Measurements from ENCODE around the gene CSTB.

DNA sequence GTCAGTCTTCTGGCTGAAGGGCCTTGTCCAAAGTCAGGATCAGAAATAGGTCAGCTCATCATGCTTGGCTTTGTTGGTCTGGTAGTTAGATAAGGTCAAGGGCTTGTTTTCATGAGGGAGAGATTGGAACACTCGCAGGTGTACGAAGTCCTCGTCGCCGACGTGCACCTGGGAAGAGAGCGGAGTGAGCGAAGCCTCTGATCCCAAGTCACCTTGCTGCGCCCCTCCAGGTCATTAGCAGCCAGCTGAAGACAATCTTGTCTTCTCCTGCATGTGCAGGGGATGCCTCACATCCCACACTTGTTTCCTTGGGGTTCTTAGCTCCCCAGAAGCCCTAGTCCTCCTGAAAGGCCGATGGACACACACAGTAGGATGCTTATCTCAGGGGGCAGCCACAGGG lies 1.9 kb downstream of the CSTB start:
- TF ChIP-seq, protein P1, sequence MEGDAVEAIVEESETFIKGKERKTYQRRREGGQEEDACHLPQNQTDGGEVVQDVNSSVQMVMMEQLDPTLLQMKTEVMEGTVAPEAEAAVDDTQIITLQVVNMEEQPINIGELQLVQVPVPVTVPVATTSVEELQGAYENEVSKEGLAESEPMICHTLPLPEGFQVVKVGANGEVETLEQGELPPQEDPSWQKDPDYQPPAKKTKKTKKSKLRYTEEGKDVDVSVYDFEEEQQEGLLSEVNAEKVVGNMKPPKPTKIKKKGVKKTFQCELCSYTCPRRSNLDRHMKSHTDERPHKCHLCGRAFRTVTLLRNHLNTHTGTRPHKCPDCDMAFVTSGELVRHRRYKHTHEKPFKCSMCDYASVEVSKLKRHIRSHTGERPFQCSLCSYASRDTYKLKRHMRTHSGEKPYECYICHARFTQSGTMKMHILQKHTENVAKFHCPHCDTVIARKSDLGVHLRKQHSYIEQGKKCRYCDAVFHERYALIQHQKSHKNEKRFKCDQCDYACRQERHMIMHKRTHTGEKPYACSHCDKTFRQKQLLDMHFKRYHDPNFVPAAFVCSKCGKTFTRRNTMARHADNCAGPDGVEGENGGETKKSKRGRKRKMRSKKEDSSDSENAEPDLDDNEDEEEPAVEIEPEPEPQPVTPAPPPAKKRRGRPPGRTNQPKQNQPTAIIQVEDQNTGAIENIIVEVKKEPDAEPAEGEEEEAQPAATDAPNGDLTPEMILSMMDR (IDR thresholded peaks at IDR 0.05; ENCODE audit: insufficient read depth, low read depth, low read length) = no peak
- no peak for TF ChIP-seq EZH2 (IDR thresholded peaks at IDR 0.05; ENCODE audit: insufficient read depth, low read length)
